ENCODE measurements around the gene CLC.
"Not testable (repeated sequence)": the region's sequence is repeated elsewhere in the genome, so short reads cannot be mapped to it uniquely, and the experiment has no call there.

The CLC gene

DNA sequence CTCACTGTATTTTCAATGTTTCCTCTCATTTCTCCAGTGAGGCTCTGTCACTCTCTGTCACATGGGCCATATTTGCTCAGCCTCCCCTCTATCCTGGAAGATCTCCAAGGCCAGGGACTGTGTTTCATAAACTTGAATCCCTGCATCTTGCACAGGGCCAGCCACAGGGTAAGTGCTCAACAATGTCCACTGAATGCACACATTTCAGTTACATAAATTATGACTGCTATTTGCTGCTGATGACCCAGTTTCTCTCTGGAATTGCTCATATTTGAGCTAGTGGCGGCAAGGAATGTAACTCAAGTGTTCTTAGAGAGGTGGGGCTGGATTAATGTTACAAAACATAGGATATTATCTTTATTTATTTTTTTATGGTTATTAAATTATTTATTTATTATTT lies 6.1 kb downstream of the CLC start:
- in situ Hi-C loops (cut with MboI; ENCODE audit: low sequenced_read_pairs) = no loop called here

DNA sequence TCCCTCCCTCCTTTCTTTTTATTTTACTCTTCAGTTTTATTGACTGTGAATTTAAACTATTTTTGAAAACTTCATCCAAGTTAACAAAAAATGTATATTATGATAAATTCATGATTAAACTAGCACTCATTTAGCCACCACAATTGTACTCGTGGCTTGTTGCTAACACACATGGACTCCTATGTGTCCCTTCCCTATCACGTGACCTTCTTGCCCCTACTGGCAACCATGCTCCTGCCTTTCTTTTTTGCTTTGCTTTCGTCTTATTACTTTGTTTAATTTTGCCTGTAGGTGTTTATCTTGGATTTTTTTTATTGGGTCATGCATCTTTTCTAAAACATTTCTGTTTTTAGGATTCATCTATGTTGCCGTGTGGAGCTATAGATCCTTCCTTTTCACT lies 8.2 kb downstream of the CLC start:
- in situ Hi-C loops (cut with MboI; ENCODE audit: low sequenced_read_pairs) = no loop called here

DNA sequence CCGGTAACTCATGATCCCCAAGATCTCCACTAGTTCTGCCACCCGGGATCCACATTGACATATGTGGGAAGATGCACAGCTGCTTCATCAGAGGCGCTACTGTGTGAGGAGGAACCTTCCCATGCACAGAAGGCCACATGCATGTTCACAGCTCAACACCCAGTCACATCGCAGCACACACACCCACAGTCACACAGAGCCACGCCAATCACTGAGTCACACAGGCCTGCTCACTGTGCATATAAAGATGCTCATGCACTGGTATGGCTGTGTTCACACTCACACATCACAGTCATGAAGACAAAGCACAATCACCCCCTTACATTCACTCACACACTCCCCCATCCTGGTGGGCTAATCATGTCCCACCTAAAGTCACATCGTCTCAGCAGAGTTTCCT lies 9.8 kb downstream of the CLC start:
- in situ Hi-C loops (cut with MboI; ENCODE audit: low sequenced_read_pairs) = no loop called here

DNA sequence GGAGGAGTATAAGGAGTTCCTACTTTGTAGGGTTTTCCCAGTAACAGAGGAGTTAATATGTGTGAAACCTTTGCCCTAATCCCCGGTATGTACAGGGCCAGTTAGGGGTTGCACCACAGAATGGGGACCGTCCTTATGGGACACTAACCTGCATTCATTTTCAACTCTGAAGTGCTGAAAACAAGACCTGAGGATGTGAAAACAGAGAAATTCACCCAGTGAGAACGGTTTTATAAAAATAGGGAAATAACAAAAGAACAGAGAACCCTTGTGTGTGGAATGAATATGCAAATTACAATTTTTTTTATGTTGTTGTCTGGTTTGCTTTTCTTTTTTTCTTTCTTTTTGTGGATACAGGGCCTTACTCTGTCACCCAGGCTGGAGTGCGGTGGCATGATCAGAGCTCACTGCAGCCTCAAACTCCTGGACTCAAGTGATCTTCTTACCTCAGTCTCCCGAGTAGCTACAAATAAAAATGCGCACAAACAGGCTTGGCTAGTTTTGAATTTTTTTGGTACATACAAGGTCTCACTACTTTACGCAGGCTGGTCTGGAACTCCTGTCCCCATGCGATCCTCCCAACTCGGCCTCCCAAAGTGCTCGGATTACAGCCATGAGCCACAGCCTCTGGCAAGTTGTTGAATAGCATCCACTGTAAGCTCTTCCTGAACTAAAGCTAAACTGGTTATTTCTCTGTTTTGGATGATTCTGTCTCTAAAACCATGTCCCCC lies 10.6 kb downstream of the CLC start:
- in situ Hi-C loops (cut with MboI; ENCODE audit: low sequenced_read_pairs) = no loop called here

DNA sequence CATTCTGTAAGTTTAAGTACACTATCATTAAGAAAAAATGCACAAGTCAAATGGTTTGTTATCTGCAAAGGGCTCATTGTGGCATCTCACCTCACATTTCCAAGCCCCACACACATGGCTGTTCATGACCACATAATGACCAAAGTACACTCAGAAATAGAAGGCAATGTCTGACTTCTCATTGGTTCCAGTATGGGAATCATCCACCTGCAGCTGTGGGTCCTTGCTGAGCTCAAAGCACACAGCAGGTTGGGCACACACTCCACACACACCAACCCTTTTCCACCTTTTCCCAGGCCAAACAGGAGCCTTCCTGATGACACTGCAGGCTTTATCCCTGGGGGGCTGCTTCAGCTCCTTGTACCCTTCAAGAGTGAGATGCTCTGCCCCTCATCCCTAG lies 11.8 kb downstream of the CLC start:
- in situ Hi-C loops (cut with MboI; ENCODE audit: low sequenced_read_pairs) = no loop called here

DNA sequence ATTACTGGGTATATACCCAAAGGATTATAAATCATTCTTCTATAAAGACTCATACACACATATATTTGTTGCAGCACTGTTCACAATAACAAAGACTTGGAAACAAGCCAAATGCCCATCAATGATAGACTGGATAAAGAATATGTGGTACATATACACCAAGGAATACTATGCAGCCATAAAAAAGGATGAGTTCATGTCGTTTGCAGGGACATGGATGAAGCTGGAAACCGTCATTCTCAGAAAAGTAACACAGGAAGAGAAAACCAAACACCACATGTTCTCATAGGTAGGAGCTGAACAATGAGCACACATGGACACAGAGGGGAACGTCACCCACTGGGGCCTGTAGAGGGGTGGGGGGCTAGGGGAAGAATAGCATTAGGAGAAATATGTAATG lies 17.7 kb downstream of the CLC start:
- in situ Hi-C loops (cut with MboI; ENCODE audit: low sequenced_read_pairs) = not testable (repeated sequence)

GRCh38 chr19:39710333-39710890 lies 27.4 kb downstream of the CLC start:
- in situ Hi-C loops (cut with MboI; ENCODE audit: low sequenced_read_pairs) = no loop called here

DNA sequence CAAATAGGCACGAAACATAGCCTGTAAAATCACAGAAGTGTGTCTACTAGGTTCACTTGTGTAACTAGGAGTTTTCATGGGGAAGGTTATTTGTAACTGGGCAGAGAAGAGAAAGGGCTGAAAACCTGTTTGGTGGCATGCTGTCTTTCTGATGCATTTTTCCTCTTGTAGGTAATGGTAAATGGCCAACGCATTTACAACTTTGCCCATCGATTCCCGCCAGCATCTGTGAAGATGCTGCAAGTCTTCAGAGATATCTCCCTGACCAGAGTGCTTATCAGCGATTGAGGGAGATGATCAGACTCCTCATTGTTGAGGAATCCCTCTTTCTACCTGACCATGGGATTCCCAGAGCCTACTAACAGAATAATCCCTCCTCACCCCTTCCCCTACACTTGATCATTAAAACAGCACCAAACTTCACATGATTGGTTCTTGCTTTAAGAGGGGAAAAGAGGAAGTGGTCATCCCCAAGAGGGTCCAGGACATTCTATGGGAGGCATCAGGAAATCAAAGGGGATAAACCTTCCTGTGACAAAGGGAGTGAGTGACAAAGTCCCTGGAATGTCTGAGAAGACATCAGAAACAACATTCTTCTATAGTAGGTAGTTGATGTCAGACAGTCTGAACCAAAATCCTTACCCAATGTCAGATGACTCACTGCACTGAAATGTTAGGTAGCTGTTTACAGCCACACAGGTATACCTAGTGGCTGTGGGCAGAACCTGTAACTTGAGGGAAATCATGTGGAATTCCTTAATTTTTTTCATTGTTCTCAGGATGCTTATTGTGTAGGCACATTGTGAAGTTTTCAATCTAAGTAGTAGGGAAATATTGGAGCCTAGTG lies 28.6 kb downstream of the CLC start:
- in situ Hi-C loops (cut with MboI; ENCODE audit: low sequenced_read_pairs) = no loop called here

- in situ Hi-C loops (cut with MboI; ENCODE audit: low sequenced_read_pairs) = no loop called here
These were observed 29.2 kb downstream of the CLC start for GRCh38 chr19:39708594-39708993.

- in situ Hi-C loops (cut with MboI; ENCODE audit: low sequenced_read_pairs) = no loop called here
These were observed 32.1 kb downstream of the CLC start for GRCh38 chr19:39705578-39706188.

DNA sequence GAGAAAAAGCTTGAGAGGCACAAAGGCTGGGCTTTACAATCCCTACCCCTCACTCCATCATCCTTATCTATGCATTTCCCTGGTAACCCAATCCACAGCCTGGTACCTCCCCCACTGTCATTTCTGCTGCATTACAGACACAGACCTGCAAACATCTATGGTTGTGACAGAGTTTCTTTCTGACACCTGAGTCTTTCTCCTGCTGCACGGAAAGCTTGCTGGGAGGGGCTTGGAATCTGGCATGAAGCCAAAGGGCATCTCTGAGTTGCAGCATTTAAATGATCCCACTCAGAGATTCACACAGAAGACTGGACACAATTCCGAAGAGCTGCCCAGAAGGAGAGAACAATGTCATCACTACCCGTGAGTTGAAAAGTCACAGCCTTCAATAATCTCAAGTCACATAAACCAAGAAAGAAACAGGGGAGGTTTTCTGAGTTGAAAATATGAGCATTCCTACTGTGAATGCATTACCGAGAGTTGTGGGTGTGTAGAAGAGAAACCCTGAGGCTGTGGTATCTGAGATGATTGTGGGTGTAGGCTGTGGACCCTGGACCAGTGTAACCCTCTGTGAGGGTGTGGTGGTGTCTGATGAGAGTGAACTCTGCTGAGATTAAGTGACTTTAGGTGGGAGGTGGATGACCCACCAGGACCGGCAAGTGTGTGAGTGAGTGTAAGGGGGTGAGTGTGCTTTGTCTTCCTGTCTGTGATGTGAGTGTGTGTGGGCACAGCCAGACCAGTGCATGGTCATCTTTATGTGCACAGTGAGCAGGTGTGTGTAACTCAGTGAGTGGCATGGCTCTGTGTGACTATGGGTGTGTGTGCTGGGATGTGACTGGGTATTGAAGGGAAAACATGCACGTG lies 33.4 kb downstream of the CLC start, which contains the start of gene LGALS14:
Gene LGALS14 (plus strand): TSS at position 301 of the 864 bp plus-strand sequence. CDS start 48 bp downstream, at position 349.
- in situ Hi-C loops (cut with MboI; ENCODE audit: low sequenced_read_pairs) = no loop called here

DNA sequence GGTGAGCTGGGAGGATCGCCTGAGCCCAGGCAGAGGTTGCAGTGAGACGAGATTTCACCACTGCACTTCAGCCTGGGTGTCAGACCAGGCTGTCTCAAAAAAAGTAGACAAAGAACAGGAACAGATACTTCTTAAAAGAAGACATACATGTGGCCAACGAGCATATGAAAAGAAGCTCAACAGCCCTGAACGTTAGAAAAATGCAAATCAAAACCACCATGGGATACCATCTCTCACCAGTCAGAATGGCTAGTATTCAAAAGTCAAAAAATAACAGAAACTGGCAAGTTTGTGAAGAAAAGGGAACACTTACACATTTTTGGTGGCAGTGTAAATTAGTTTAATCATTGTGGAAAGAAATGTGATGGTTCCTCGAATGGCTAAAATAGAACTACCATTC lies 36.5 kb downstream of the CLC start:
- in situ Hi-C loops (cut with MboI; ENCODE audit: low sequenced_read_pairs) = no loop called here

DNA sequence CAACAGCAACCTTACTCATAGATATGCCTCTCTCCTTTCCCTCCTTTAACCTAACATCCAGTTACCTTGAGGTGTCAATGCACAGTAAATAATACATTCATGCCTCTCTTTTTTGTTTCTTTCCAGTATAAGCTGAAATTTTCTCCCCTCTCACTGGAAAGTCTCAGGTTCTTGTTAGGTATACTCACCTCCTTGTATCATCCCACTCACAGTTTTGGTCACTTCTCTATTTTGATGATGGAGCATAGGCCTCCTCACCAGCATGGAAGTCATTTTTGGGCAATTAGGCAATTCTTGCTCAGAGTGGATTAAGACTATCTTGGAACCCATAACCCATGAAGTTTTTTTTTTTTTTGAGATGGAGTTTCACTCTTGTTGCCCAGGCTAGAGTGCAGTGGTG lies 39.3 kb downstream of the CLC start:
- in situ Hi-C loops (cut with MboI; ENCODE audit: low sequenced_read_pairs) = no loop called here

DNA sequence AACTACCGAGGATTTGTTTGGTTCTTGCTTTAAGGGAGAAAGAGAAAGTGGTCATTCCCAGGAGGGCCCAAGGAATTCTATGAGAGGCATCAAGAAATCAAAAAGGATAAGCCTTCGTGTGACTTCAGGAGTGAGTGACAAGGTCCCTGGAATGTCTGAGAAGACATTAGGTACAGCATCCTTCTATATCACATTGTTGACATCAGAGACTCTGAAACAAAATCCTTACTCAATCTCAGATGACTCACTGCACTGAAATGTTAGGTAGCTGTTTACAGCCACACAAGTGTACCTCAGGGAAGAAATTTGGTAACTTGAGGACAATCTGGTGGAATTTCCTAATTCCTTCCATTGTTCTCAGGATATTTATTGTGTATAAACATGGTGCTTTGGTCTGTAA lies 41.4 kb downstream of the CLC start:
- in situ Hi-C loops (cut with MboI; ENCODE audit: low sequenced_read_pairs) = no loop called here

- in situ Hi-C loops (cut with MboI; ENCODE audit: low sequenced_read_pairs) = no loop called here
These were observed 42.1 kb downstream of the CLC start for GRCh38 chr19:39695759-39696158.

- in situ Hi-C loops (cut with MboI; ENCODE audit: low sequenced_read_pairs) = no loop called here
These were observed 45.0 kb downstream of the CLC start for GRCh38 chr19:39692822-39693221.

- in situ Hi-C loops (cut with MboI; ENCODE audit: low sequenced_read_pairs) = no loop called here
These were observed 45.7 kb downstream of the CLC start for GRCh38 chr19:39692166-39692565.

DNA sequence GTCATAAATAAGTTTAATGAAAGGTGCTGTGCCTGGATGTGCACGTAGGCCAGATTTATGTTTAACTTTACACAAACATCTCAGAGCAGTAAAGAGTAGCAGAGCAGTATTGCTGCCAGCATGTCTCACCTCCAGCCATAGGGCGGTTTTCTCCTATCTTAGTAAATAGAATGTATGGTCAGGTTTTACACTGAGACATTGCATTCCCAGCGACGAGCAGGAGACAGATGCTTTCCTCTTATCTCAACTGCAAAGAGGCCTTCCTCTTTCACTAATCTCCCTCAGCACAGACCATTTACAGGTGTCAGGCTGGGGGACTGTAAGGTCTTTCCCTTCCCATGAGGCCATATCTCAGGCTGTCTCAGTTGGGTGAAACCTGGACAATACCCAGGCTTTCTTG lies 49.2 kb downstream of the CLC start:
- in situ Hi-C loops (cut with MboI; ENCODE audit: low sequenced_read_pairs) = not testable (repeated sequence)

DNA sequence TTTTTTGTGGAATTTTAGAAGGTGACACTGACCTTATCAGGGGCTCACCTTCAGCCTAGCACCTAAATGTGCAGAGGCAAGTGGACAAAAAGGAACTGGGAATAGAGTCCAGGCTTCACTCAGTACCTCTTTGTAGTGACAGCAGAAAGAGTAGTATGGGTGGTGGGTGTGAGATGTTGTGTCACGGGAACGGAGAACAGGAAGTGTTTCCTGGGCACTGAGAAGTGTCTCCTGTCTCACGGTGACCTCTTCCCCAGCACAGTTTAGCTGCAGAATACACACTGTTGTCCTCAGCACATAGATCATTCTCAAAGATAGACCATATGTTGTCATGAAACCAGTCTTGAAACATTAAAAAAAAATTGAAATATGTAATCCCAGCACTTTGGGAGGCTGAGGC lies 51.1 kb downstream of the CLC start:
- in situ Hi-C loops (cut with MboI; ENCODE audit: low sequenced_read_pairs) = no loop called here

- in situ Hi-C loops (cut with MboI; ENCODE audit: low sequenced_read_pairs) = no loop called here
These were observed 53.6 kb downstream of the CLC start for GRCh38 chr19:39684267-39684666.

DNA sequence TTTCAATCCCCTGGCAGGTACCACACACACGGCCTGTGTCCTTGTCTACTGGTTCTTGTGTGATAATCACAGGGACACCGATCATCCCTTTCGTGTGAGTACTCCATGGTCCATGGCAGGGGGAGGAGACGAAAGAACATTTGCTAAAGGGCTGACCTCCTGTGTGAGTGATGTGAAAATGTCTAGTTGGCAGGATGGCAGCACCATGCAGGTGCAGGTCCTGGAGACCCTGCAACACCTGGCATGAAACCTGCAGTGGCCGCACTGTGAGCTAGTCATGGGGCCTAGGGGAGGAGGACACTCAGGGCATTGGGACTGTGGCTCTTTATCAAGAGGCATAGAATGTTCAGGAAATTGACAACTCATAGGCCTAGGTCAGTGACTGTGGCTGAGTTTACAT lies 56.4 kb downstream of the CLC start:
- in situ Hi-C loops (cut with MboI; ENCODE audit: low sequenced_read_pairs) = no loop called here
